Measurements from ENCODE around the gene JPT1.
"Not testable (repeated sequence)": the region's sequence is repeated elsewhere in the genome, so short reads cannot be mapped to it uniquely, and the experiment has no call there.

The JPT1 gene

GRCh38 chr17:75154195-75155106 lies at the start of gene JPT1:
Gene JPT1, minus strand, starts transcription at chr17:75154512. Its CDS starts 115 bp downstream, at chr17:75154397.
- DNase-seq, result peak; percentile 86 to 96 (median 92)

- no peak for DNase-seq
Measured at GRCh38 chr17:75199886-75200618, 45.7 kb upstream of the JPT1 start.

- no peak for DNase-seq
Measured at GRCh38 chr17:75194879-75195278, 40.6 kb upstream of the JPT1 start.

- DNase-seq, result no peak
Measured at GRCh38 chr17:75191584-75191983, 37.3 kb upstream of the JPT1 start.

GRCh38 chr17:75188614-75189013 lies 34.3 kb upstream of the JPT1 start:
- no peak for DNase-seq

GRCh38 chr17:75183999-75184884 lies 29.9 kb upstream of the JPT1 start:
- no peak for DNase-seq

GRCh38 chr17:75182569-75183436 lies 28.5 kb upstream of the JPT1 start, which contains the start of gene SUMO2:
Gene SUMO2, minus strand, starts transcription at chr17:75182959. Its CDS starts 125 bp downstream, at chr17:75182834.
- DNase-seq, result peak; percentile 90 to 96 (median 95)

- DNase-seq, result peak in 2 of 4 experiments; percentile 42 to 46
Measured at GRCh38 chr17:75182319-75182568, 27.9 kb upstream of the JPT1 start.

- DNase-seq, result peak in 2 of 4 experiments; percentile 19 to 38
Measured at GRCh38 chr17:75181608-75182318, 27.5 kb upstream of the JPT1 start.

- DNase-seq, result no peak
Measured at GRCh38 chr17:75181110-75181509, 26.8 kb upstream of the JPT1 start.

- DNase-seq, result no peak
Measured at GRCh38 chr17:75178453-75178852, 24.1 kb upstream of the JPT1 start.

GRCh38 chr17:75176625-75177024 lies 22.3 kb upstream of the JPT1 start:
- DNase-seq, result no peak

GRCh38 chr17:75174996-75175395 lies 20.7 kb upstream of the JPT1 start:
- no peak for DNase-seq

GRCh38 chr17:75173526-75173925 lies 19.2 kb upstream of the JPT1 start:
- no peak for DNase-seq

GRCh38 chr17:75168998-75169397 lies 14.7 kb upstream of the JPT1 start:
- no peak for DNase-seq

GRCh38 chr17:75164606-75165005 lies 10.3 kb upstream of the JPT1 start:
- DNase-seq, result not testable (repeated sequence)

GRCh38 chr17:75163074-75163473 lies 8.8 kb upstream of the JPT1 start:
- DNase-seq, result no peak

GRCh38 chr17:75160211-75160610 lies 5.9 kb upstream of the JPT1 start:
- no peak for DNase-seq

GRCh38 chr17:75159196-75160031 lies 5.1 kb upstream of the JPT1 start:
- no peak for DNase-seq

GRCh38 chr17:75158480-75158879 lies 4.2 kb upstream of the JPT1 start:
- not testable (repeated sequence) for DNase-seq

Measured in activated naive CD4-positive, alpha-beta T cell (primary cell).